Endodermal cell (in vitro differentiated cells): ENCODE data around the gene SLC8B1. TPM values are rescaled to one million over a fixed set of nuclear protein-coding genes. Genes with fewer than 3 reads are reported as not detected.

ENCODE experiments used
- DNase-seq: peaks from one replicate; pipeline ENCODE4 v3.0.0-alpha.2; 2017
- H3K27ac ChIP-seq: 2 replicates; pipeline ENCODE4 v1.5.1; 2013; ENCODE audit warnings: mild to moderate bottlenecking, low read depth, low read length, moderate library complexity
- H3K27me3 ChIP-seq: 2 replicates; pipeline ENCODE4 v1.6.1; 2013; ENCODE audit warnings: mild to moderate bottlenecking, low read length, moderate library complexity; ENCODE audit not compliant: insufficient read depth, control insufficient read depth, poor library complexity, severe bottlenecking
- H3K36me3 ChIP-seq: 2 replicates; pipeline ENCODE4 v1.7.0; 2013; ENCODE audit warnings: mild to moderate bottlenecking, low read length, moderate library complexity; ENCODE audit not compliant: control insufficient read depth, insufficient read depth
- H3K4me1 ChIP-seq: one replicate; pipeline ENCODE4 v1.7.0; 2013; ENCODE audit warnings: low read length; ENCODE audit not compliant: control insufficient read depth, insufficient read depth
- H3K4me3 ChIP-seq: 2 replicates; pipeline ENCODE4 v1.5.1; 2013; ENCODE audit warnings: mild to moderate bottlenecking, low read length, moderate library complexity
- H3K9ac ChIP-seq: 2 replicates; pipeline ENCODE4 v1.6.1; 2013; ENCODE audit warnings: mild to moderate bottlenecking, low read length, moderate library complexity; ENCODE audit not compliant: poor library complexity, severe bottlenecking; ENCODE audit errors: extremely low read depth
- H3K9me3 ChIP-seq: 2 replicates; pipeline ENCODE4 v1.6.1; 2013; ENCODE audit warnings: mild to moderate bottlenecking, low read length, moderate library complexity; ENCODE audit not compliant: control insufficient read depth
- H3K27ac Mint-ChIP-seq: 2 replicates; pipeline ENCODE4 v1.8.0; 2020; ENCODE audit warnings: mixed read lengths
- H3K27me3 Mint-ChIP-seq: 2 replicates; pipeline ENCODE4 v1.8.0; 2021; ENCODE audit warnings: mild to moderate bottlenecking, mixed read lengths; ENCODE audit not compliant: insufficient read depth
- H3K36me3 Mint-ChIP-seq: 2 replicates; pipeline ENCODE4 v1.8.0; 2020; ENCODE audit warnings: low read depth, mixed read lengths
- H3K4me1 Mint-ChIP-seq: 2 replicates; pipeline ENCODE4 v1.8.0; 2020; ENCODE audit warnings: mixed read lengths
- H3K4me3 Mint-ChIP-seq: 2 replicates; pipeline ENCODE4 v1.8.0; 2020; ENCODE audit warnings: mild to moderate bottlenecking, moderate library complexity, mixed read lengths
- H3K9me3 Mint-ChIP-seq: 2 replicates; pipeline ENCODE4 v1.8.0; 2020; ENCODE audit warnings: mild to moderate bottlenecking, mixed read lengths
- CTCF ChIP-seq: fragments of 200-600 bp; sonication (generic); conservative IDR thresholded peaks from 2 replicates; pipeline ENCODE4 v1.5.0; 2021; ENCODE audit warnings: antibody characterized with exemption, mild to moderate bottlenecking
- WGBS, 2 experiments: methylation state at CpG; one replicate each; pipeline versions ENCODE4 v1.1.5 to v1.1.7; 2013; ENCODE audit warnings: missing lambda C conversion rate in 2 of 2, mixed read lengths in 1 of 2; ENCODE audit not compliant: insufficient coverage in 1 of 2, insufficient read length in 1 of 2; 5-methylcytosine and 5-hydroxymethylcytosine counted together
- total RNA-seq, 2 donors: library from RNA; stranded (reverse); fragmentation: NEBNext Ultra II Directional in 1 of 2; extraction: Animal tissue kit (Norgen Biotek cat#: 25700) in 1 of 2; gene quantifications; 2 replicates in 1 of 2; 3 replicates in 1 of 2; pipeline ENCODE4 v1.2.1, GENCODE V29; 2021

The SLC8B1 gene
- total RNA-seq, 2 donors from 2014 or later = 6.9 to 9.1 TPM

- Histone ChIP-seq H3K27me3 (no peaks in the 10 kb centered on the region), H3K27ac (no peak overlapping the region), H3K9me3 (no peaks in the 10 kb centered on the region), H3K9ac (no peak overlapping the region), H3K4me3 (no peak overlapping the region), H3K4me1 (no peaks in the 10 kb centered on the region), H3K36me3 (peaks cover 5% of the 10 kb centered on the region)
- DNase-seq = peak; percentile 69
- no peak for TF ChIP-seq CTCF
- no peak overlapping the region for H3K4me3 Mint-ChIP-seq
- H3K36me3 Mint-ChIP-seq = peaks cover 6% of the 10 kb centered on the region
- H3K4me1 Mint-ChIP-seq = peaks cover 8% of the 10 kb centered on the region
- 88 to 91% methylated on average over 11 of the region's 11 CpGs for WGBS, 2 experiments
- peaks cover 3% of the 10 kb centered on the region for H3K9me3 Mint-ChIP-seq
- H3K27me3 Mint-ChIP-seq = no peaks in the 10 kb centered on the region
- no peak overlapping the region for H3K27ac Mint-ChIP-seq
Observed at GRCh38 chr12:113306382-113306781, 28.5 kb downstream of the SLC8B1 start.

- peaks cover 8% of the 10 kb centered on the region for H3K4me1 Mint-ChIP-seq
- WGBS, 2 experiments = 91 to 95% methylated on average over 7 to 11 of the region's 11 CpGs
- no peaks in the 10 kb centered on the region for H3K27me3 Mint-ChIP-seq
- no peak overlapping the region for H3K27ac Mint-ChIP-seq
- Histone ChIP-seq H3K27me3 (no peaks in the 10 kb centered on the region), H3K9me3 (no peaks in the 10 kb centered on the region), H3K4me1 (no peaks in the 10 kb centered on the region), H3K9ac (no peak overlapping the region), H3K27ac (no peak overlapping the region), H3K4me3 (no peak overlapping the region), H3K36me3 (peaks cover 5% of the 10 kb centered on the region)
- no peak for TF ChIP-seq CTCF
- peaks cover 1% of the 10 kb centered on the region for H3K9me3 Mint-ChIP-seq
- DNase-seq = no peak
- H3K36me3 Mint-ChIP-seq = peaks cover 1% of the 10 kb centered on the region
- H3K4me3 Mint-ChIP-seq = no peak overlapping the region
Observed at GRCh38 chr12:113305281-113305856, 29.5 kb downstream of the SLC8B1 start.

- TF ChIP-seq CTCF = no peak
- peaks cover 9% of the 10 kb centered on the region for H3K4me1 ChIP-seq
- no peak overlapping the region for H3K9ac ChIP-seq
- H3K4me3 ChIP-seq = no peak overlapping the region
- Mint-ChIP-seq H3K4me1 (peaks cover 17% of the 10 kb centered on the region), H3K36me3 (no peaks in the 10 kb centered on the region), H3K27me3 (no peaks in the 10 kb centered on the region), H3K27ac (no peak overlapping the region), H3K9me3 (no peaks in the 10 kb centered on the region), H3K4me3 (no peak overlapping the region)
- no peaks in the 10 kb centered on the region for H3K9me3 ChIP-seq
- no peaks in the 10 kb centered on the region for H3K27me3 ChIP-seq
- H3K27ac ChIP-seq = peak overlapping the region; percentile 24
- H3K36me3 ChIP-seq = no peaks in the 10 kb centered on the region
- peak; percentile 77 for DNase-seq
- WGBS, 2 experiments = 61 to 78% methylated on average over 7 to 19 of the region's 19 CpGs
Observed at GRCh38 chr12:113302886-113303640, 31.8 kb downstream of the SLC8B1 start.
